Trophoblast cell (in vitro differentiated cells and primary cell): ENCODE data around the gene UBE2S.
"Not testable (repeated sequence)": the region's sequence is repeated elsewhere in the genome, so short reads cannot be mapped to it uniquely, and the experiment has no call there.

ENCODE experiments used
- DNase-seq, 2 donors: peaks; one replicate each; pipeline ENCODE4 v3.0.0-alpha.2; 2016
- H2AFZ ChIP-seq: 2 replicates; pipeline ENCODE4 v1.6.1; 2013; ENCODE audit warnings: low read length, moderate library complexity, mild to moderate bottlenecking; ENCODE audit not compliant: insufficient read depth, poor library complexity
- H2AK5ac ChIP-seq: 2 replicates; pipeline ENCODE4 v1.6.1; 2013; ENCODE audit warnings: mild to moderate bottlenecking, low read length
- H2BK120ac ChIP-seq: 2 replicates; pipeline ENCODE4 v1.6.1; 2013; ENCODE audit warnings: low read length, mild to moderate bottlenecking, moderate library complexity; ENCODE audit not compliant: insufficient read depth, poor library complexity
- H2BK12ac ChIP-seq: 2 replicates; pipeline ENCODE4 v1.6.1; 2013; ENCODE audit warnings: mild to moderate bottlenecking, low read length, moderate library complexity
- H2BK5ac ChIP-seq: 2 replicates; pipeline ENCODE4 v1.6.1; 2013; ENCODE audit warnings: low read length, low read depth, moderate library complexity, mild to moderate bottlenecking; ENCODE audit not compliant: poor library complexity
- H3K14ac ChIP-seq: 2 replicates; pipeline ENCODE4 v1.6.1; 2013; ENCODE audit warnings: mild to moderate bottlenecking, low read length
- H3K18ac ChIP-seq: 2 replicates; pipeline ENCODE4 v1.6.1; 2013; ENCODE audit warnings: mild to moderate bottlenecking, low read length
- H3K23ac ChIP-seq: 2 replicates; pipeline ENCODE4 v1.6.1; 2013; ENCODE audit warnings: low read length
- H3K27ac ChIP-seq: 2 replicates; pipeline ENCODE4 v1.5.1; 2013; ENCODE audit warnings: low read depth, mild to moderate bottlenecking, inconsistent platforms, low read length, moderate library complexity
- H3K27me3 ChIP-seq: 2 replicates; pipeline ENCODE4 v1.6.1; 2013; ENCODE audit warnings: inconsistent platforms, mild to moderate bottlenecking, low read length, moderate library complexity; ENCODE audit not compliant: insufficient read depth
- H3K36me3 ChIP-seq, 2 experiments: 1 replicate in 1 of 2; 2 replicates in 1 of 2; pipeline ENCODE4 v1.6.1; 2013; ENCODE audit warnings: low read length in 2 of 2, mild to moderate bottlenecking in 2 of 2, moderate library complexity in 1 of 2; ENCODE audit not compliant: insufficient read depth in 2 of 2, control insufficient read depth in 1 of 2
- H3K4ac ChIP-seq: 2 replicates; pipeline ENCODE4 v1.6.1; 2013; ENCODE audit warnings: low read depth, mild to moderate bottlenecking, low read length, moderate library complexity
- H3K4me1 ChIP-seq, 2 experiments: 1 replicate in 1 of 2; 2 replicates in 1 of 2; pipeline ENCODE4 v1.6.1; 2013; ENCODE audit warnings: low read length in 2 of 2, mild to moderate bottlenecking in 2 of 2, moderate library complexity in 1 of 2; ENCODE audit not compliant: insufficient read depth in 2 of 2, control insufficient read depth in 1 of 2
- H3K4me2 ChIP-seq: 2 replicates; pipeline ENCODE4 v1.6.1; 2013; ENCODE audit warnings: inconsistent platforms, mild to moderate bottlenecking, low read length, moderate library complexity
- H3K4me3 ChIP-seq: 2 replicates; pipeline ENCODE4 v1.5.1; 2013; ENCODE audit warnings: mild to moderate bottlenecking, low read depth, low read length, inconsistent platforms
- H3K79me1 ChIP-seq: one replicate; pipeline ENCODE4 v1.6.1; 2013; ENCODE audit warnings: low read length
- H3K79me2 ChIP-seq: 2 replicates; pipeline ENCODE4 v1.6.1; 2013; ENCODE audit warnings: low read length, mild to moderate bottlenecking; ENCODE audit not compliant: control insufficient read depth, insufficient read depth, poor library complexity
- H3K9ac ChIP-seq: 2 replicates; pipeline ENCODE4 v1.6.1; 2013; ENCODE audit warnings: mild to moderate bottlenecking, low read length
- H3K9me3 ChIP-seq: 2 replicates; pipeline ENCODE4 v1.6.1; 2013; ENCODE audit warnings: low read depth, mild to moderate bottlenecking, control low read depth, inconsistent platforms, low read length; ENCODE audit not compliant: insufficient read depth
- H4K12ac ChIP-seq: 2 replicates; pipeline ENCODE4 v1.6.1; 2013; ENCODE audit warnings: low read depth, mild to moderate bottlenecking, low read length, moderate library complexity
- H4K8ac ChIP-seq: 2 replicates; pipeline ENCODE4 v1.6.1; 2013; ENCODE audit warnings: low read depth, mild to moderate bottlenecking, low read length, moderate library complexity
- H4K91ac ChIP-seq: one replicate; pipeline ENCODE4 v1.6.1; 2013; ENCODE audit warnings: low read depth, mild to moderate bottlenecking, low read length, moderate library complexity
- WGBS: extraction: QIAGEN DNeasy Blood & Tissue Kit; methylation state at CpG from one replicate; pipeline ENCODE4 v1.1.7; 2013; ENCODE audit warnings: missing lambda C conversion rate; ENCODE audit not compliant: insufficient read length, insufficient coverage; ENCODE audit errors: extremely low coverage; 5-methylcytosine and 5-hydroxymethylcytosine counted together

UBE2S gene

DNA sequence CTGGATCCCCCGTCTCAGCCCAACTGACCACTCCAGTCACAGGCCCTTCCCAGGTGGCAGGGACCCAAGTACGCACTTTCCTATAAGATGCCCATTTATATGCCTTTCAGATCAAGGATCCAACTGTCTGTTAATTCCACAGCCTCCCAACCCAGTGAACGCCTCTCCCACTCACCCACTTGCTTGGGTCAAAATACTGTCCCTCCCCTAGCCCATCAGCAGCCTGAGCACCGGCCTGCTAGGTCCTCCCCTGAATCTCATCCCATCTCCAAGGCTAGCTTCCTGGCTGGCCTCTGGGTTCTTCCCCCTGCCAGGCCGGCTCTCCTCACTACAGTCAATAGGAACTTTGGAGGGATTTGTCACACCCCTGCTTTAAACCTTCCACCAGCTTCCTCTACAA, 1.9 kb downstream of the UBE2S start:
- H3K4me2 ChIP-seq, result peak overlapping the region; percentile 73
- no peak overlapping the region for H4K12ac ChIP-seq
- WGBS, result no CpG with 5 or more reads among the region's 5 CpGs
- H3K4ac ChIP-seq, result peak overlapping the region; percentile 22
- H2BK120ac ChIP-seq, result no peak overlapping the region
- no peak overlapping the region for H2AK5ac ChIP-seq
- no peaks in the 10 kb centered on the region for H3K27me3 ChIP-seq
- H3K36me3 ChIP-seq, result peaks cover 48 to 52% of the 10 kb centered on the region in 2 experiments
- no peak overlapping the region for H3K14ac ChIP-seq
- no peak overlapping the region for H2AFZ ChIP-seq
- no peak overlapping the region for H3K9ac ChIP-seq
- H2BK5ac ChIP-seq, result no peak overlapping the region
- no peak overlapping the region for H4K91ac ChIP-seq
- H3K79me2 ChIP-seq, result peaks cover 18% of the 10 kb centered on the region
- no peak for DNase-seq
- no peak overlapping the region for H2BK12ac ChIP-seq
- H3K27ac ChIP-seq, result no peak overlapping the region
- peaks cover 12% of the 10 kb centered on the region for H3K79me1 ChIP-seq
- peaks cover 12 to 19% of the 10 kb centered on the region in 2 experiments for H3K4me1 ChIP-seq
- H3K4me3 ChIP-seq, result no peak overlapping the region
- no peak overlapping the region for H3K18ac ChIP-seq
- H3K9me3 ChIP-seq, result peaks cover 6% of the 10 kb centered on the region
- H3K23ac ChIP-seq, result no peak overlapping the region
- H4K8ac ChIP-seq, result no peak overlapping the region

DNA sequence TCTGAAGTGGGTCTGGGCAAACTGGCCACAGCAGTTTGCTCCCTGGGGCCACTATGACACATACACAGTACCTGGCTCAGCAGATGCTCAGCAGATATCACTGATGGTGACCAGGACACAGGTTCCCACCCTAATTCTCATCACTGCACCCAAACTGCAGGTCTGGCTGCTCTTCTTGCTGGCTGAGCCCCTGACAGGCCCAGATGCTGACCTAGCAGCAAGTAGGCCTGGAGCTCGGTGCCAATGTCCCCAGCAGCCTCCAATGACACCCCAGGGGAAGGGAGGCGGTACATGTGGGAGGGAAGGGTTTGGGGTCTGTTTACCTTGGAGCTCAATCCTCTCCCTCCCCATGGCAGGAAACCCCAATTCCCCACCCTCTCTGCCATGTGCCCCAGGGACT, 5.1 kb downstream of the UBE2S start:
- Histone ChIP-seq H2AFZ (no peak overlapping the region), H4K8ac (no peak overlapping the region), H3K4me1 (peaks cover 12 to 16% of the 10 kb centered on the region in 2 experiments), H3K27ac (no peak overlapping the region), H3K14ac (no peak overlapping the region), H3K36me3 (peaks cover 51 to 56% of the 10 kb centered on the region in 2 experiments), H3K4me2 (no peak overlapping the region), H2AK5ac (no peak overlapping the region), H3K4ac (no peak overlapping the region), H3K79me2 (peaks cover 15% of the 10 kb centered on the region), H4K91ac (no peak overlapping the region), H3K18ac (no peak overlapping the region), H4K12ac (no peak overlapping the region), H3K9ac (no peak overlapping the region), H3K4me3 (no peak overlapping the region), H2BK5ac (no peak overlapping the region), H2BK120ac (no peak overlapping the region), H3K79me1 (peaks cover 4% of the 10 kb centered on the region), H3K27me3 (no peaks in the 10 kb centered on the region), H2BK12ac (no peak overlapping the region), H3K9me3 (peaks cover 2% of the 10 kb centered on the region), H3K23ac (no peak overlapping the region)
- no CpG with 5 or more reads among the region's 2 CpGs for WGBS
- peak; percentile 34 to 37 for DNase-seq

- not testable (repeated sequence) for H3K9me3 ChIP-seq, H3K79me2 ChIP-seq, H2BK5ac ChIP-seq, H3K4ac ChIP-seq, H4K91ac ChIP-seq, H2BK12ac ChIP-seq, H3K9ac ChIP-seq, H3K18ac ChIP-seq, H3K14ac ChIP-seq, DNase-seq, H3K4me3 ChIP-seq, H3K4me2 ChIP-seq, H4K8ac ChIP-seq, H4K12ac ChIP-seq, H3K27me3 ChIP-seq, H2BK120ac ChIP-seq, H3K23ac ChIP-seq, H2AK5ac ChIP-seq, H2AFZ ChIP-seq, H3K79me1 ChIP-seq, H3K27ac ChIP-seq
- WGBS, result no CpG with 5 or more reads among the region's 28 CpGs
- peaks cover 49 to 51% of the 10 kb centered on the region in 2 experiments for H3K36me3 ChIP-seq
- H3K4me1 ChIP-seq, result peaks cover 7 to 10% of the 10 kb centered on the region in 2 experiments
Observed at GRCh38 chr19:55401390-55401789, 6.2 kb downstream of the UBE2S start.

GRCh38 chr19:55400281-55401087, 7.1 kb downstream of the UBE2S start:
- Histone ChIP-seq H3K4me3 (no peak overlapping the region), H3K14ac (no peak overlapping the region), H3K27me3 (no peaks in the 10 kb centered on the region), H3K4me1 (peaks cover 0 to 1% of the 10 kb centered on the region in 2 experiments), H3K9me3 (peaks cover 2% of the 10 kb centered on the region), H4K12ac (no peak overlapping the region), H3K4ac (no peak overlapping the region), H2BK12ac (no peak overlapping the region), H3K9ac (no peak overlapping the region), H3K36me3 (peaks cover 40 to 42% of the 10 kb centered on the region in 2 experiments), H2AFZ (no peak overlapping the region), H4K91ac (no peak overlapping the region), H2BK5ac (no peak overlapping the region), H2AK5ac (no peak overlapping the region), H3K18ac (no peak overlapping the region), H2BK120ac (no peak overlapping the region), H3K23ac (no peak overlapping the region), H3K4me2 (no peak overlapping the region), H4K8ac (no peak overlapping the region), H3K79me1 (no peaks in the 10 kb centered on the region), H3K27ac (no peak overlapping the region), H3K79me2 (peaks cover 2% of the 10 kb centered on the region)
- DNase-seq, result peak; percentile 26 to 46
- no CpG with 5 or more reads among the region's 14 CpGs for WGBS
